GM19397 (cell line): ENCODE results near the gene U2AF1.
"Not testable (repeated sequence)": the region's sequence is repeated elsewhere in the genome, so short reads cannot be mapped to it uniquely, and the experiment has no call there.

ENCODE experiments used
- ATAC-seq: cut with Tn5 transposase; IDR thresholded peaks from one replicate; pipeline ENCODE4 v1.9.1; 2021; ENCODE audit warnings: mild to moderate bottlenecking, moderate library complexity; ENCODE audit not compliant: unreplicated experiment

The U2AF1 gene

GRCh38 chr21:43082587-43083300 lies 24.6 kb downstream of the U2AF1 start:
- not testable (repeated sequence) for ATAC-seq

DNA sequence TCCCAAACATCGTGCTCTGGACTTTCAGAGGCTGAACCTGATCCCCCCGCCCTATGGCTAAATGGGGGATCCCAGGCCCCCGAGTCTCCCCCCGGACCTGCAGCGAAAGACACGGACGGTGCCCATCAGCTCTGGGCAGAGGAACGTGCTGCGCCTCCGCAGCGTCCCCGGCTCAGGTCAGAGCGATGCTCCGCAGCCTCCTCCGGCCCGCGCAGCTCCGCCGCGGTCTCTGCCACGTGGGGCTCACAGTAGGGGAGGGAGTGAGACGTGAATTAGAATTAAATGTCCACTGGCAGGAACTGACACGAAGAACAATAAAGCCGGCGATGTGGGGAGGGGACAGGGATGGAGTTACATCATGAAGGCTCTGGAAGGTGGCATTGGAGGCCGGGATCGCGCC lies 30.7 kb downstream of the U2AF1 start:
- not testable (repeated sequence) for ATAC-seq

DNA sequence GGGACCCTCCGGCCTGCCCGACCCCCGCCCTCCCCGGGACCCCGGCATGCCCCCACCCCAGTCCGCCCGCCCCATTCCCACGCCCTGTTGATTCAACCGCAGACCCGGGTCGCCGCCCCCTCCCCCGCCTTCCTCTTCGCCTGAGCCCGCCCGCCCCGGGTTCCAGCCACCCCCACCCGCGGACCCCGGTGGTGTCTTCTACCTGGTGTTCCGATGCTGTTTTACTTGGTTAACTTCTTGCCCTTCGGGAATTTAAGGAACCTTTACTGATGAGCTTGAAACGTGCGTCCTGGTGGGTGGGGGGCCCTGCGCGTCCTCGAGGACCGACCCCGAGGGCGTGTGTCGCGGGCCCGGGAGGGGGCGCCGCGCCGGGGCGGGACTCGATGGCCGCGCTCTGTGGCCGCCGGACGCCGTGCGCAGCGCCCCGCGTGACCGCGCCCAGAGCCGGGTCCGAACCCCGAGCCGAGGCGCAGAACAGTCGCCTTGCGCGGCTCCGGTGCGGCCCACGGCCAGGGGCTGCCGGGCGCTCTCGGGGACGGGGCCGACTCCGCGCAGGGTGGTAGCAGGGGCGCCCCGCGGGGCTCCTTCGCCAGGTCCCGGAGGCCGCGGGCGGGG lies 31.2 kb downstream of the U2AF1 start:
- not testable (repeated sequence) for ATAC-seq

DNA sequence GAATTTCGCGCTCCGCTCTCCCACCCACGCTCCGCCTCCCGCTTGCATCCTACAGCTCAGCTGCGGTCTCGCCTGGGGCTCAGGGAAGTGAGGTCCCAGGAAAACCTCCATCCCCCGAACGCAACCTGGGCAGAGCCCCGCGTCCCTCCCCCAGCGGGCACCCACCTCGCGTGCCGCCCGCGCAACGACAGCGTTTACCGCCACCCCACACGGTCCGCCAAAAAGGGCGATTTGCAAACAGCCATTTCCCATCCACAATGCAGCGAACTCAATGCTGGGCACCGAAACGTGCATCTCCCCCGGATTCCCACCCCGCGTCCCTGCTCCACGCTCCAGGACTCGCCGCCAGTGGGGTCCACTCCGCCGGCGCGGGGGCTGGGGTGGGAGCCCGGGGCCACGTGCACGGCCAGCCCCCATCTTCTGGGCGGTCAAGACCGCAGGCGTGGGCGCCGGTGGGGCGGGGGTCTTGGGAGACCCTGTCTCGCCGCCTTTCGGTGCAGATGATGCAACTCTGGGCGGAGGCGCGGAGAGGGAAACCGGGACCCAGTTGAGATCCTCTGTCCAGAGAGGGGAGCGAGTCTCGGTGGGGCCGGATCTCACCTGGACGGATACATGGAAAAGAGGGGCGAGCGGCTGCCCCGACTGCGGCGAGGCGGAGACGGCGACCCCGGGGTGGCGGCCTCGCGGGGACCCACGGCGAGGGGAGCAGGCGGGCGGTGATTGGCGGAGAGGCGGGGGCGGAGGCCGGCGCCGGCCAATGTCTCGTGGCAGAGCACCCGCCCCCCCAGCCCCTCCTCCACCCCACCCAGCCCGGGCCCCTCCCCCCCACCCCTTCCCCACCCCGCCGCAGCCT lies 32.0 kb downstream of the U2AF1 start, which contains the start of gene CBS:
Gene CBS (minus strand): TSS at position 666 of the 853 bp plus-strand sequence. CDS start 3,642 bp downstream, outside the sequence.
- not testable (repeated sequence) for ATAC-seq

DNA sequence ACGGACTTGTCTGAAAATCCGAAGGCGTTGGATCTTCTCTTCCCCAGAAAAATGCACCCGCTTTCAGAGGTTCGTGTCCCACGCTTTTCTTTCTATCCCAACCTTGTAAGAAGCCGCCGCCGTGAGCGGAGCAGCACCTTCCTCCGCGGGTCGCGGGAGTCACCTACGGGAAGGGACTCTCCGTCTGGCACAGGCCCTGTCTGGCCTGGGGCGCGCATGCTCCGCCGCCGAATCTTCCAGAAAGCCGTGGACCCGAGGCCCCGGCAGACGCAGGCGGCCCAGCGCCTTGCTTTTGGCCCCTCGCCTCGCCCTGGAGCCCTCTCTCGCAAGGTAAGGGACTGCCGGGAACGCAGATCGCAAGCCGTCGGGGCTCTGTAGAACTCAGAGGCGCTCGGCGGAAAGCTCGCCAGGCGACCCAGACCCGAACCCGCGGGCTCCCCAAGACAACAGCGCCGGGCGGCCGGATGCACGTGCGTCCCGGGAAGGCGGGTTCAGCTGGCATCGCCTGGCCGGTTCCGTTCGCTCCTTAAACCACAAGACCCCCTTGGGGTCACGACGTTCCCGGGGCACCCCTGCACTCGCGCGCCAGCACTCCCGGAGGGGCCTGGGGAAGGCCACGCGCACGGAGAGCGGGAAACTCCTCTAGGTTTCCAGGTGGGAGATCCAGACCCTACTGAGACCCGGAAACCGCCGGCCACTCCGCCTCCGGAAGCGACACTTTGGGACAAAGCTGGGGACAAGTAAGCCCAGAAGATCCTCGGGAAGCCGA lies 32.8 kb downstream of the U2AF1 start:
- not testable (repeated sequence) for ATAC-seq

DNA sequence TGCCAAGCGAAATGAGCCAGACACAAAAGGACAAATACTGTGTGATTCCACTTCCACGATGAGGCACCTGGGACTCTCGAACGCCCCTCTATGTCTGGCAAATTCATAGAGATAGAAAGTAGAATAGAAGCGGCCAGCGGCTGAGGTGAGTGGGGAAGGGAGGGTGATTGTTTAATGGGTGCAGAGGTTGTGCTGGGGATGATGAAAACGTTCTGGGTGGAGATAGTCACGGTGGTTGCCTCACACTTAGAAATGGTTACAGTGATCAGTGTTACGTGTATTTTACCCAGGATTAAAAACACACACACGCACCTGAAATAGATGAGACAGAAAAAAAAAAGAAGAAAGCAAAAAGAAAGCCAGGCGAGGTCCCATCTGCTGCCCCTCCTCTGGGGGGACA lies 34.6 kb downstream of the U2AF1 start:
- ATAC-seq, result not testable (repeated sequence)

GRCh38 chr21:43069682-43070081 lies 37.7 kb downstream of the U2AF1 start:
- not testable (repeated sequence) for ATAC-seq

DNA sequence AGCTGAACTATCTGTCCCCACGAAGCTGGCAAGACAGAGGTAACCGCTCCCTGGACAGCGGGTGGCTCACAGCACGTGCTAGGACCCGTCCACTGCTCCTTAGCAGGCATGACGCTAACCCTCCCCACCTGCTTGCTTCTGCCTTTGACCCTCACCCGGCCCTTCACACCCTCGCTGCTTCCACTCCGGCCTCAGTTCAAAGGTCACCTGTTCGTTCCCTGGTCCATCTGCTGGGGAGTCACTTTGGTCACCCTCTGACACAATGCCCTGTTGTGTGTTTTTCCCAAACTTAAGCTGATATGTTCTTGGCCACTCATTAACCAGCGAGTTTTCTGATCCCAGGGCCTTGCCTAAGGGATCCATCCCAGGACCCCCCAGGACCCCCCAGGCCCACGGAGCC lies 39.3 kb downstream of the U2AF1 start:
- not testable (repeated sequence) for ATAC-seq

GRCh38 chr21:43066690-43067089 lies 40.7 kb downstream of the U2AF1 start:
- ATAC-seq, result not testable (repeated sequence)

DNA sequence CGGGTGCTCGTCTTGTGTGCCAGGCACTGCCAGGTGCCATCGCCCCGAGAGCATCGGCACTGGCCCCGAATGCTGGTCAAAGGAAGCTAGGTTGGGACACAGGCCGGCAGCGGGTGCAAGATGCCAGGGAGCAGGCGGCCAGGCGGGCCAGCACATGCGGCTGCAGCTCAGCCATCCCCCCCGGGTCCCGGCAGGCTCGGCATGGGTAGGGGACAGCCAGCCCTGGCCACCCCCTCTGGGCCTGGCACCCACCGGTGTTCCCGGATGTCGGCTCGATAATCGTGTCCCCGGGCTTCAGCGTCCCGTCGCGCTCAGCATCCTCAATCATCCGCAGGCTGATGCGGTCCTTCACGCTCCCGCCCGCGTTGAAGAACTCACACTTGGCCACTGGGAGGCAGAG lies 41.4 kb downstream of the U2AF1 start:
- ATAC-seq, result not testable (repeated sequence)

DNA sequence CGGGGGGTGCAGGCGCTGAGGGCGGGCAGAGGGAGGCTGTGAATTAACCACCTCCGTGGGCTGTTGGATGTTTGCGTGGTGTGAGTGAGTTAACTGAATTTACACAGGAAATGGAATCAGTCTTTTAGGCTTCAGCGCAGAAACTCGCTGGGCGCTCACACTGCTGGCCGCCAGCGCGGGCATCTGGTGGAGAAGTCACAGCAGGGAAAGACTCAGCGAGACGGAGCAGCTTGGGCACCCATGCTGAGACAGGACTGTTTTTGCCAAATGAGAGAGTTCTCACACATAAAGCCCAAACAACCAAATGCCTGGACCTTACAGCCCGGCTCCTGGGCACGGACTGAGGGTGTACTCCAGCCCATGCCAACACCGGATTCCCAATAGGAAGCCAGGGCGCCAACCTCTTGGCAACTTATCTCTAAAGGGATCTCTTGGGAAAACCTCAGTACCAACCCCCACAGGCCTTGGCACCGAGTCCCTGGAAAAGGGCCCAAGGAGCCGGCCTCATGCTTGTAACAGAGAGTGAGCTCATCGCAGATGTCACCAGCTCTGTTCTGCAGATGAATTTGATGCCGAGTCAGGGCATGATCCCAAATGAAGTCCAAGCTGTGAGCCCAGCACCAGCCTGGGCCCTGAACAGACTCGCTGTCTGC lies 43.0 kb downstream of the U2AF1 start:
- ATAC-seq, result not testable (repeated sequence)

GRCh38 chr21:43062955-43063664 lies 44.3 kb downstream of the U2AF1 start:
- ATAC-seq, result not testable (repeated sequence)

- not testable (repeated sequence) for ATAC-seq
Measured at GRCh38 chr21:43053112-43053511, 54.3 kb downstream of the U2AF1 start.

GRCh38 chr21:43045876-43046821 lies 61.2 kb downstream of the U2AF1 start:
- not testable (repeated sequence) for ATAC-seq

GRCh38 chr21:43045165-43045875 lies 62.0 kb downstream of the U2AF1 start:
- not testable (repeated sequence) for ATAC-seq

DNA sequence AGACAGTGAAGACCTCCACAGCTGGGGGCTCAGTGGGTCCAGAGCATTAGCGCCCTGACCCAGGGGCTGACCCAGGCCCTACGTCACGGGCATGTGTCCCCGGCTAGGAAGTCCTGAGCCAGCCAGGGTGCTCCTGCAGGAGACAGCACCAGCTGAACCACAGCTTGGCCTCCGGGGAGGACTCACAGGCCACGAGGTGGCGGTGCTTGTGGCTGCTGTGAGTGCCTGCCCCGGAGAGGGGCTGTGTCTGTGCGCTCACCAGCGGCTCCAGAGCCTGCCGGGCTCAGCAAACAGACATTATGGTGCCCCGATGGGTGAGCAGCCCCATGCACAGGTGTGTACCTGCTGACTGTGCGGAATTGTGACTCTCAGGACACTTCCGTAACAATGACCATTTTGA lies 62.8 kb downstream of the U2AF1 start:
- not testable (repeated sequence) for ATAC-seq

DNA sequence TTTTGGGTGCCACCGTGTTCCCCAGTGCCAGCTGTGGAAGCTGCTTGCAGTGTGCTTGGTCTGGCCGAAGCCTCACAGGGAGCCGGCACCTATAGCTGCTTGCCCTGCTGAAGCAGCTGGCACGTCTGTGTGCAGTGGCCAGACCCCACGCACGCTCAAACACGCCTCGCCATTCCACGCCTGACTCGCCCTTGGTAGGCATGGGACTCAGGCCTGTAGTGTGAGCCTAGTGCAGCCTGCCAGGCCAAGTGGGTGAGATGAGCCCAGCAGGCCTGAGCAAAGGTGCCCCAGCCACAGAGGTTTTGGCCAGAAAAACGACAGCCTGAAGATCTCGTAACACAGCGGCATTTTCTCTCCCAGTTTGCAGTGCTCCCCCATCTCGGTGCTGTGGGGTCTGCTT lies 64.1 kb downstream of the U2AF1 start:
- ATAC-seq, result not testable (repeated sequence)
